K562 (cell line): Measurements from ENCODE around the gene MAPKAPK2. TPM values are rescaled to one million over a fixed set of nuclear protein-coding genes. Genes with fewer than 3 reads are reported as not detected.
A peak's percentile ranks its signal among the peaks of the same experiment; 100 is the strongest.

ENCODE experiments used
- MAZ ChIP-seq, 2 experiments: fragments of 450-650 bp in 1 of 2; sonication (generic) in 1 of 2; formaldehyde crosslinking; IDR thresholded peaks in 1 of 2; conservative IDR thresholded peaks in 1 of 2; 2 replicates each; pipeline versions ENCODE4 v1.4.0 to v1.5.0; 2020; ENCODE audit warnings: mild to moderate bottlenecking in 1 of 2, missing genetic modification reagents in 1 of 2
- NFXL1 ChIP-seq: fragments of 450-650 bp; formaldehyde crosslinking; IDR thresholded peaks from 2 replicates; pipeline ENCODE4 v1.4.0; 2021; ENCODE audit warnings: mild to moderate bottlenecking
- PHB2 ChIP-seq: fragments of 450-650 bp; IDR thresholded peaks from 2 replicates; pipeline ENCODE4 v1.6.1; 2017; ENCODE audit warnings: low read depth
- SMAD1 ChIP-seq: fragments of 150-350 bp; IDR thresholded peaks from 2 replicates; pipeline ENCODE4 v1.6.1; 2014; ENCODE audit warnings: low read length, low read depth; ENCODE audit not compliant: partially characterized antibody
- SP1 ChIP-seq: sonication (generic); formaldehyde crosslinking; IDR thresholded peaks from 2 replicates; pipeline ENCODE4 v1.8.1; 2022; ENCODE audit warnings: mild to moderate bottlenecking, missing genetic modification reagents
- SRF ChIP-seq, 2 experiments: fragments of 250-450, 450-650 bp in 1 of 2; sonication (Bioruptor Pico) in 1 of 2; sonication (generic) in 1 of 2; formaldehyde crosslinking; IDR thresholded peaks; 2 replicates each; pipeline versions ENCODE4 v1.5.0 to v1.5.1; 2020 to 2022; ENCODE audit warnings: mild to moderate bottlenecking in 1 of 2, missing genetic modification reagents in 1 of 2
- ZEB2 ChIP-seq: fragments of 450-650 bp; IDR thresholded peaks from 2 replicates; pipeline ENCODE4 v1.6.1; 2016
- ZNF121 ChIP-seq: sonication (generic); formaldehyde crosslinking; conservative IDR thresholded peaks from 2 replicates; pipeline ENCODE4 v1.8.0; 2022; ENCODE audit warnings: missing genetic modification reagents
- polyA plus RNA-seq, 8 experiments: library from polyadenylated mRNA; depleted of rRNA in 4 of 8; stranded (reverse) in 5 of 8; unstranded in 3 of 8; fragments of >200 nt; fragmentation: Nextera tagmentation in 2 of 8; fragmentation: Illumina TruSeq in 1 of 8; extraction: Ambion mirVana in 2 of 8; extraction: Trizol in 1 of 8; gene quantifications; 2 replicates each; pipeline versions ENCODE4 v1.2.1 to v1.2.3, GENCODE V29; 2011 to 2014; ENCODE audit warnings: inconsistent platforms in 1 of 8, missing spikeins in 1 of 8
- total RNA-seq, 7 experiments: library from RNA; depleted of rRNA in 6 of 7; stranded (reverse); fragments of >200 nt in 6 of 7; fragmentation: Illumina TruSeq in 2 of 7; extraction: Trizol in 2 of 7; gene quantifications; 2 replicates each; pipeline versions ENCODE4 v1.2.1 to v1.2.3, GENCODE V29; 2011 to 2021; ENCODE audit warnings: low replicate concordance in 1 of 7
- TF ChIP-seq, protein P1 (sequence below): IDR thresholded peaks from 3 replicates; pipeline ENCODE4 v1.6.1; 2011; ENCODE audit warnings: borderline replicate concordance, mild to moderate bottlenecking; ENCODE audit not compliant: insufficient read length, insufficient read depth
- TF ChIP-seq, protein P2 (sequence below): conservative IDR thresholded peaks from 2 replicates; pipeline ENCODE4 v1.6.1; 2011; ENCODE audit warnings: low read depth, mild to moderate bottlenecking, low read length; ENCODE audit not compliant: control insufficient read depth
- TF ChIP-seq, protein P3 (sequence below), 2 experiments: fragments of 450-650 bp; IDR thresholded peaks; 2 replicates each; pipeline ENCODE4 v1.6.1; 2016
- TF ChIP-seq, protein P4 (sequence below): fragments of 450-650 bp; formaldehyde crosslinking; IDR thresholded peaks from 2 replicates; pipeline ENCODE4 v1.4.0; 2022; ENCODE audit warnings: mild to moderate bottlenecking, moderate library complexity
- TF ChIP-seq, protein P5 (sequence below), 2 experiments: fragments of 450-650 bp; IDR thresholded peaks; 2 replicates each; pipeline ENCODE4 v1.6.1; 2016; ENCODE audit warnings: mild to moderate bottlenecking in 2 of 2, borderline replicate concordance in 1 of 2, low read depth in 1 of 2, moderate library complexity in 1 of 2

Gene MAPKAPK2
- total and polyA plus RNA-seq, 9 of the 15 experiments (the other 6 are each of a cell fraction or from before 2014, with no cell fraction given) = 0.63 to 94.2 (median 52.1) TPM

DNA sequence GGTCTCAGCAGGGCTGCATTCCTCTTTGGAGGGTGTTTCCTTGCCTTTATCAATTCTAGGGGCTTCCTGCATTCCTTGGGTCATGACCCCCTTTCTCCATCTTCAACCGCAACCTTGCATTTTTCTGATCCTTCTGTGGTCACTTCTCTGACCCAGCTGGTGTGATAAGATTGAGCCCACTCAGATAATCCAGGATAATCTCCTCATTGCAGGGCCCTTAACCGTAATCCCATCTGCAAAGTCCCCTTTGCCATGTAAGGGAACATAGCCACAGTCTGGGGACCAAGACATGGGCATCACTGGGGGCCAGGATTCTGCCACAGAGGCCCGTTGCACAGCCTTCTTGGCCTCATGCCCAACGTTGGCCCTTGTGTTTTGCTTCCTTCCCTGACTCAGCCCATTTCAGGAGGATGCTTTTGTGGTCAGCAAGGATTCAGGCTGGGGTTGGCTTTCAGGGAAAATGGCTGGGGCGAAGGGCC is 50.9 kb downstream of the MAPKAPK2 start (continued):
- TF ChIP-seq, protein P1, sequence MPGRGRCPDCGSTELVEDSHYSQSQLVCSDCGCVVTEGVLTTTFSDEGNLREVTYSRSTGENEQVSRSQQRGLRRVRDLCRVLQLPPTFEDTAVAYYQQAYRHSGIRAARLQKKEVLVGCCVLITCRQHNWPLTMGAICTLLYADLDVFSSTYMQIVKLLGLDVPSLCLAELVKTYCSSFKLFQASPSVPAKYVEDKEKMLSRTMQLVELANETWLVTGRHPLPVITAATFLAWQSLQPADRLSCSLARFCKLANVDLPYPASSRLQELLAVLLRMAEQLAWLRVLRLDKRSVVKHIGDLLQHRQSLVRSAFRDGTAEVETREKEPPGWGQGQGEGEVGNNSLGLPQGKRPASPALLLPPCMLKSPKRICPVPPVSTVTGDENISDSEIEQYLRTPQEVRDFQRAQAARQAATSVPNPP = no peak
- TF ChIP-seq, protein P2, sequence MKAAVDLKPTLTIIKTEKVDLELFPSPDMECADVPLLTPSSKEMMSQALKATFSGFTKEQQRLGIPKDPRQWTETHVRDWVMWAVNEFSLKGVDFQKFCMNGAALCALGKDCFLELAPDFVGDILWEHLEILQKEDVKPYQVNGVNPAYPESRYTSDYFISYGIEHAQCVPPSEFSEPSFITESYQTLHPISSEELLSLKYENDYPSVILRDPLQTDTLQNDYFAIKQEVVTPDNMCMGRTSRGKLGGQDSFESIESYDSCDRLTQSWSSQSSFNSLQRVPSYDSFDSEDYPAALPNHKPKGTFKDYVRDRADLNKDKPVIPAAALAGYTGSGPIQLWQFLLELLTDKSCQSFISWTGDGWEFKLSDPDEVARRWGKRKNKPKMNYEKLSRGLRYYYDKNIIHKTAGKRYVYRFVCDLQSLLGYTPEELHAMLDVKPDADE = peak; percentile 55; the same call in 1 of the 2 replicates
- TF ChIP-seq SMAD1 (peak; percentile 76), PHB2 (peak; percentile 91), ZNF121 (CRISPR knock-in tag) (peak; percentile 4; the same call in 1 of the 2 replicates), NFXL1 (CRISPR knock-in tag) (no peak), MAZ (CRISPR knock-in tag; conservative IDR thresholded peaks at IDR 0.05 in 1 of 2, IDR thresholded peaks at IDR 0.05 in 1 of 2) (peak; percentile 62 to 76), ZEB2 (0 out of 2 replicates have a peak, but pooled peaks have one; percentile 61), SRF (CRISPR knock-in tag; IDR thresholded peaks at IDR 0.05) (peak; percentile 77 to 92), SP1 (CRISPR knock-in tag) (0 out of 2 replicates have a peak, but pooled peaks have one; percentile 22)
- TF ChIP-seq, protein P3, sequence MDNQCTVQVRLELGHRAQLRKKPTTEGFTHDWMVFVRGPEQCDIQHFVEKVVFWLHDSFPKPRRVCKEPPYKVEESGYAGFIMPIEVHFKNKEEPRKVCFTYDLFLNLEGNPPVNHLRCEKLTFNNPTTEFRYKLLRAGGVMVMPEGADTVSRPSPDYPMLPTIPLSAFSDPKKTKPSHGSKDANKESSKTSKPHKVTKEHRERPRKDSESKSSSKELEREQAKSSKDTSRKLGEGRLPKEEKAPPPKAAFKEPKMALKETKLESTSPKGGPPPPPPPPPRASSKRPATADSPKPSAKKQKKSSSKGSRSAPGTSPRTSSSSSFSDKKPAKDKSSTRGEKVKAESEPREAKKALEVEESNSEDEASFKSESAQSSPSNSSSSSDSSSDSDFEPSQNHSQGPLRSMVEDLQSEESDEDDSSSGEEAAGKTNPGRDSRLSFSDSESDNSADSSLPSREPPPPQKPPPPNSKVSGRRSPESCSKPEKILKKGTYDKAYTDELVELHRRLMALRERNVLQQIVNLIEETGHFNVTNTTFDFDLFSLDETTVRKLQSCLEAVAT (IDR thresholded peaks at IDR 0.05) = peak in 1 of 2 experiments; percentile 99; a peak in 2 of 4 replicates
- TF ChIP-seq, protein P4, sequence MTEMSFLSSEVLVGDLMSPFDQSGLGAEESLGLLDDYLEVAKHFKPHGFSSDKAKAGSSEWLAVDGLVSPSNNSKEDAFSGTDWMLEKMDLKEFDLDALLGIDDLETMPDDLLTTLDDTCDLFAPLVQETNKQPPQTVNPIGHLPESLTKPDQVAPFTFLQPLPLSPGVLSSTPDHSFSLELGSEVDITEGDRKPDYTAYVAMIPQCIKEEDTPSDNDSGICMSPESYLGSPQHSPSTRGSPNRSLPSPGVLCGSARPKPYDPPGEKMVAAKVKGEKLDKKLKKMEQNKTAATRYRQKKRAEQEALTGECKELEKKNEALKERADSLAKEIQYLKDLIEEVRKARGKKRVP = peak; percentile 76
- TF ChIP-seq, protein P5, sequence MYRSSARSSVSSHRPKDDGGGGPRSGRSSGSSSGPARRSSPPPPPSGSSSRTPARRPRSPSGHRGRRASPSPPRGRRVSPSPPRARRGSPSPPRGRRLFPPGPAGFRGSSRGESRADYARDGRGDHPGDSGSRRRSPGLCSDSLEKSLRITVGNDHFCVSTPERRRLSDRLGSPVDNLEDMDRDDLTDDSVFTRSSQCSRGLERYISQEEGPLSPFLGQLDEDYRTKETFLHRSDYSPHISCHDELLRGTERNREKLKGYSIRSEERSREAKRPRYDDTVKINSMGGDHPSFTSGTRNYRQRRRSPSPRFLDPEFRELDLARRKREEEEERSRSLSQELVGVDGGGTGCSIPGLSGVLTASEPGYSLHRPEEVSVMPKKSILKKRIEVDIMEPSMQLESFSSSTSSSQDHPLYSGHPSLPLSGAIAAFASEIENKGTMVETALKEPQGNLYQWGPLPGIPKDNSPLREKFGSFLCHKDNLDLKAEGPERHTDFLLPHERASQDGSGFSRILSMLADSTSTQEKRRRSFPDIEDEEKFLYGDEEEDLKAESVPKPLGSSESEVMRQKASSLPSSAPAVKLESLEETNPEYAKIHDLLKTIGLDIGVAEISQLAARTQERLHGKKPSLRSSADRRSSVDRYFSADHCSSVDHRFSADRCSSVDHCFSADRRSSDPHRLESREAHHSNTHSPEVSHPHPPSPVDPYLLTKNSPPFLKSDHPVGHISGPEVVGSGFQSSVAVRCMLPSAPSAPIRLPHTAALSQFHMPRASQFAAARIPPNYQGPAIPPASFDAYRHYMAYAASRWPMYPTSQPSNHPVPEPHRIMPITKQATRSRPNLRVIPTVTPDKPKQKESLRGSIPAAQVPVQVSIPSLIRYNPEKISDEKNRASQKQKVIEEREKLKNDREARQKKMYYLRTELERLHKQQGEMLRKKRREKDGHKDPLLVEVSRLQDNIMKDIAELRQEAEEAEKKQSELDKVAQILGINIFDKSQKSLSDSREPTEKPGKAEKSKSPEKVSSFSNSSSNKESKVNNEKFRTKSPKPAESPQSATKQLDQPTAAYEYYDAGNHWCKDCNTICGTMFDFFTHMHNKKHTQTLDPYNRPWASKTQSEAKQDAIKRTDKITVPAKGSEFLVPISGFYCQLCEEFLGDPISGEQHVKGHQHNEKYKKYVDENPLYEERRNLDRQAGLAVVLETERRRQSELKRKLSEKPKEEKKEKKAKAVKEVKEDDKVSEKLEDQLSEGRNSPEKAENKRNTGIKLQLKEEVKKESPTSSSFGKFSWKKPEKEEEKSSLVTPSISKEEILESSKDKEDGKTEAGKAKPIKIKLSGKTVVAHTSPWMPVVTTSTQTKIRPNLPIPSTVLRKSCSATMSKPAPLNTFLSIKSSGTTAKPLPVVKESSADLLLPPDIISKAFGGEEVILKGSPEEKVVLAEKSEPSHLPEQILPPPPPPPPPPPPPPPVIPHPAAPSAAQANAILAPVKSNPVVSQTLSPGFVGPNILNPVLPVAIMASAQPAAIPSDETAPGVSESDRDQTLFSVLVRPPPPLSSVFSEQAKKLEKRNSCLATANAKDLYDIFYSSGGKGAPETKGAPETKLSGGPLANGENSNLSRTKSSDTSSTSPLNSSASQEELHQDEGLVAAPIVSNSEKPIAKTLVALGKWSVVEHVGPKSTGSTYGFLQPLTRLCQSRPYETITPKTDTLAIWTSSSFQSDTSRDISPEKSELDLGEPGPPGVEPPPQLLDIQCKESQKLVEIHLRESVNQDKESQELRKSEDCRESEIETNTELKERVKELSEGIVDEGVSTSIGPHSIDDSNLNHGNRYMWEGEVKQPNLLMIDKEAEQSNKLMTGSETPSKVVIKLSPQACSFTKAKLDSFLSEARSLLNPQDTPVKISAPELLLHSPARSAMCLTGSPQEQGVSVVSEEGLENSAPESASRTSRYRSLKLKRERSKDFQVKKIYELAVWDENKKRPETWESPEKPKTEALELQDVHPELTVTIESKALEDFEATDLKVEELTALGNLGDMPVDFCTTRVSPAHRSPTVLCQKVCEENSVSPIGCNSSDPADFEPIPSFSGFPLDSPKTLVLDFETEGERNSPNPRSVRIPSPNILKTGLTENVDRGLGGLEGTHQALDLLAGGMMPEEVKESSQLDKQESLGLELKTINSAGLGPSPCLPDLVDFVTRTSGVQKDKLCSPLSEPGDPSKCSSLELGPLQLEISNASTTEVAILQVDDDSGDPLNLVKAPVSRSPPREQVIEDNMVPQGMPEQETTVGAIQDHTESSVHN (IDR thresholded peaks at IDR 0.05; ENCODE audit: borderline replicate concordance in 1 of 2, low read depth in 1 of 2) = peak in 1 of 2 experiments; percentile 66; a peak in 1 of 4 replicates
